Ovary (tissue), 9 donors: ENCODE measurements around the gene KNCN. TPM values are rescaled to one million over a fixed set of nuclear protein-coding genes. Genes with fewer than 3 reads are reported as not detected.

Experiments used
- DNase-seq, 5 donors: peaks; one replicate each; pipeline ENCODE4 v3.0.0-alpha.2; 2019 to 2020
- H3K27ac ChIP-seq, 2 donors: fragments of 200-600 bp; one replicate each; pipeline versions ENCODE4 v1.5.1 to v1.8.0; 2019 to 2022
- H3K27me3 ChIP-seq: fragments of 200-600 bp; one replicate; pipeline ENCODE4 v1.8.0; 2022
- H3K36me3 ChIP-seq: fragments of 200-600 bp; sonication (generic); one replicate; pipeline ENCODE4 v1.5.1; 2019
- H3K4me1 ChIP-seq: one replicate; pipeline ENCODE4 v1.8.1; 2013; ENCODE audit warnings: mild to moderate bottlenecking, moderate library complexity; ENCODE audit not compliant: insufficient read depth
- H3K4me3 ChIP-seq: fragments of 200-600 bp; sonication (generic); one replicate; pipeline ENCODE4 v1.5.1; 2017
- H3K9me3 ChIP-seq, 2 donors: fragments of 200-600 bp in 1 of 2; sonication (generic) in 1 of 2; one replicate each; pipeline versions ENCODE4 v1.5.1 to v1.8.1; 2013 to 2019; ENCODE audit warnings: mild to moderate bottlenecking in 1 of 2, moderate library complexity in 1 of 2
- EP300 ChIP-seq: sonication (generic); formaldehyde crosslinking; IDR thresholded peaks from one replicate; pipeline ENCODE4 v1.6.1; 2017; ENCODE audit warnings: antibody characterized with exemption
- POLR2A ChIP-seq: fragments of 450-650 bp; IDR thresholded peaks from one replicate; pipeline ENCODE4 v1.6.1; 2017; ENCODE audit warnings: antibody characterized with exemption, mild to moderate bottlenecking, moderate library complexity
- WGBS, 3 donors: extraction: QIAGEN DNeasy Blood & Tissue Kit in 1 of 3; methylation state at CpG; one replicate each; pipeline versions ENCODE4 v1.1.5 to v1.1.7; 2013 to 2017; 5-methylcytosine and 5-hydroxymethylcytosine counted together
- intact Hi-C, 4 donors: fragments of 100-400 bp; cut with DNase I; formaldehyde crosslinking; loops; one replicate each; pipeline versions ENCODE4 v1.11.0 to v1.15.1; 2022 to 2023
- polyA plus RNA-seq, 2 donors: library from polyadenylated mRNA; stranded (reverse); fragments of 200-250 nt in 1 of 2; fragments of 350-450 nt in 1 of 2; fragmentation: Illumina TruSeq in 1 of 2; extraction: RNeasy Lipid Tissue Mini Kit (QIAGEN cat#74804) in 1 of 2; gene quantifications; one replicate each; pipeline ENCODE4 v1.2.3, GENCODE V29; 2013 to 2014
- total RNA-seq, 7 donors: library from RNA; depleted of rRNA in 2 of 7; stranded (reverse); fragments of >200 nt in 2 of 7; fragmentation: NEBNext Ultra II Directional in 3 of 7; extraction: Animal tissue kit (Norgen Biotek cat#: 25700) in 3 of 7; gene quantifications; one replicate each; pipeline versions ENCODE4 v1.1.0 to v1.2.4, GENCODE V29; 2016 to 2023
- TF ChIP-seq, protein P1 (sequence below), 3 donors: fragments of 450-650 bp in 2 of 3; fragments of 200-600 bp in 1 of 3; IDR thresholded peaks; one replicate each; pipeline versions ENCODE4 v1.5.1 to v1.8.0; 2016 to 2022; ENCODE audit warnings: antibody characterized with exemption in 3 of 3, mild to moderate bottlenecking in 1 of 3
- donor health status: DM: no; HTN: no; CAD: no; lungs with moderate emphysema.
- donor health status: DM: no; HTN: no; CAD: no.
- donor health status: Bipolar disorder and iron deficiency.
- donor health status: DM: yes; HTN: yes; CAD: no.
- donor health status: DM: no; HTN: no; CAD: no.
- donor health status: DM: yes; HTN: yes; CAD: no.

The KNCN gene
- total and polyA plus RNA-seq, 9 donors, result 0.08 TPM; not detected in 8

DNA sequence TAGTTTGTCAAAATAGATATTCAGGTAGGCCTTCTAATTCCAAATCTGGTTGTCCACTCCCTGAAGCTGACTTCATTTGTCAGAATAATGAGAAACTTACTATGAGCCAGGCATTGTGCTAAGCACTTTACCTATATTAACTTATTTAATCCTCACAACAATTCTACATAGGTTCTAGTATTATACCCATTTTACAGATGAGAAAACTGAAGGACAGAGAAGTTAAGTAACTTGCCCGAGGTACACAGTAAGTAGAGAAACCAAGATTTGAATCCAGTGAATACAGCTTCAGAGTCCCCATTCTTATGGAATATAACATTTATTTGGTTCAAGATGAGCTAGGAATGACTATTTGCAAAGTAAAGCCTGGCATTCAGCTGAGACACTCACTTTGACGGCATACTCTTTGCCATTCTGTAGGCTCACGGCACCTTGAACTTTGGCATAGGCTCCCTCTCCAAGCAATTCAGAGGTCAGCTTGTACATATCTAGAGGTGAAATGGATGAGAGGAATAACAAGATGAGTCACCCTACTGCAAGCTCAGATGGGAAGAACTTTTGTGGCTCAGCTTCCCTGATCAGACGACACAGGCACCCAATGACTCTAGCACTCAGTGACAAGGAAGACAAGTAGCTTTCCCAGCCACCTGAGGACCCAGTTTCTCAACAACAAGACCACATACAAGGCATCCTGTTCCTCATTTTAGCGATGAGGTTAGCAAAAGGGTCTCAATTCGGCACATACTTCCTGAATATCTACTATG, 28.9 kb upstream of the KNCN start:
- no peak for DNase-seq
- TF ChIP-seq, protein P1, sequence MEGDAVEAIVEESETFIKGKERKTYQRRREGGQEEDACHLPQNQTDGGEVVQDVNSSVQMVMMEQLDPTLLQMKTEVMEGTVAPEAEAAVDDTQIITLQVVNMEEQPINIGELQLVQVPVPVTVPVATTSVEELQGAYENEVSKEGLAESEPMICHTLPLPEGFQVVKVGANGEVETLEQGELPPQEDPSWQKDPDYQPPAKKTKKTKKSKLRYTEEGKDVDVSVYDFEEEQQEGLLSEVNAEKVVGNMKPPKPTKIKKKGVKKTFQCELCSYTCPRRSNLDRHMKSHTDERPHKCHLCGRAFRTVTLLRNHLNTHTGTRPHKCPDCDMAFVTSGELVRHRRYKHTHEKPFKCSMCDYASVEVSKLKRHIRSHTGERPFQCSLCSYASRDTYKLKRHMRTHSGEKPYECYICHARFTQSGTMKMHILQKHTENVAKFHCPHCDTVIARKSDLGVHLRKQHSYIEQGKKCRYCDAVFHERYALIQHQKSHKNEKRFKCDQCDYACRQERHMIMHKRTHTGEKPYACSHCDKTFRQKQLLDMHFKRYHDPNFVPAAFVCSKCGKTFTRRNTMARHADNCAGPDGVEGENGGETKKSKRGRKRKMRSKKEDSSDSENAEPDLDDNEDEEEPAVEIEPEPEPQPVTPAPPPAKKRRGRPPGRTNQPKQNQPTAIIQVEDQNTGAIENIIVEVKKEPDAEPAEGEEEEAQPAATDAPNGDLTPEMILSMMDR (IDR thresholded peaks at IDR 0.05), result no peak
- TF ChIP-seq POLR2A (no peak), EP300 (no peak)
- Histone ChIP-seq H3K36me3 (no peaks in the 10 kb centered on the region), H3K9me3 (no peaks in the 10 kb centered on the region), H3K4me3 (no peak overlapping the region), H3K27ac (no peak overlapping the region), H3K27me3 (no peaks in the 10 kb centered on the region), H3K4me1 (no peaks in the 10 kb centered on the region)
- intact Hi-C loops, result no loop called here
- 91 to 97% (median 94%) methylated on average over 6 of the region's 6 CpGs for WGBS, 3 donors

DNA sequence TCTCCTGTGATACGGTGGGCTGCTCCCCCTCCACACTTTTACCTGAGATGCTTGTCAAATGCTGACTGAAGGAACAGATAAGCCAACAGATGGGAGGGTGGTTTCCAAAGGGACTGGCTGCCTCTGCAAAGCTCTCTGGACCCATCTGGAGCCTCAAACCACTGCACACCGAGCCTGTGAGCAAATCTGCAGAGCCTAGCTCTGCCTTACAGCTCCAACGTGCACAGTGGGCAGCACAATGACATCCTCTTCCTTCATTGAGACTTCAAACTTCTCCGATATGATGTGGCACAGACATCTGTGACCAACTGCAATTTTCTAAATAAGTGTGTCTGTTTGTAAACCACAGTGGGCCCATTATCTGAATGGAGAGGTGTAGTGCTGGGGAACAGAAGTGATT, 26.2 kb upstream of the KNCN start:
- H3K4me3 ChIP-seq, result no peak overlapping the region
- intact Hi-C loops, result no loop called here
- no peaks in the 10 kb centered on the region for H3K27me3 ChIP-seq
- 86 to 93% (median 91%) methylated on average over 4 of the region's 4 CpGs for WGBS, 3 donors
- no peak overlapping the region for H3K27ac ChIP-seq
- H3K9me3 ChIP-seq, result no peaks in the 10 kb centered on the region
- no peak for DNase-seq
- no peaks in the 10 kb centered on the region for H3K4me1 ChIP-seq
- TF ChIP-seq, protein P1 (IDR thresholded peaks at IDR 0.05), result no peak
- TF ChIP-seq EP300 (no peak), POLR2A (no peak)
- H3K36me3 ChIP-seq, result no peaks in the 10 kb centered on the region

DNA sequence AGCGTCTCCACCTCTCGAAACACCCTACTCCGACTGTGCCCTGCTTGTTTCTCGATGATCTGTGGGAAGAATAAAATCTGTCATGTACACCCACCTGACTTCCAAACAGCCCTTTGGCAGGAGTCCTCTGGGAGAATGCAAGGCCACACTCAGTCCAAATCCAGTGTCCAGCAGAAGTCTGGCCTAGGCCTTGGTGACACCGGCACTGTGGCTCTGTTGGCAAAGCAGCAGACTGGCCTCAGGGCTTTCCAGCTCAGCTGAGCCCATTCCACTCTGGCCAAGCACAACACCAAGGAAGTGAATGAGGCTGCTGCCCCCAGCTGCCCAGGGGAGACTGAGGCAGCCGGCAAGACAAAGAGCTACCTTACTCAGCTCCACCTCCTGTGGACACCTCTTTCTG, 25.1 kb upstream of the KNCN start:
- 79 to 95% (median 94%) methylated on average over 6 of the region's 6 CpGs for WGBS, 3 donors
- TF ChIP-seq, protein P1 (IDR thresholded peaks at IDR 0.05), result no peak
- no peak for TF ChIP-seq POLR2A
- no peak for TF ChIP-seq EP300
- no peak overlapping the region for H3K27ac ChIP-seq
- no peak overlapping the region for H3K4me3 ChIP-seq
- DNase-seq, result no peak
- no peaks in the 10 kb centered on the region for H3K9me3 ChIP-seq
- H3K27me3 ChIP-seq, result no peaks in the 10 kb centered on the region
- no peaks in the 10 kb centered on the region for H3K4me1 ChIP-seq
- H3K36me3 ChIP-seq, result no peaks in the 10 kb centered on the region
- intact Hi-C loops, result no loop called here

DNA sequence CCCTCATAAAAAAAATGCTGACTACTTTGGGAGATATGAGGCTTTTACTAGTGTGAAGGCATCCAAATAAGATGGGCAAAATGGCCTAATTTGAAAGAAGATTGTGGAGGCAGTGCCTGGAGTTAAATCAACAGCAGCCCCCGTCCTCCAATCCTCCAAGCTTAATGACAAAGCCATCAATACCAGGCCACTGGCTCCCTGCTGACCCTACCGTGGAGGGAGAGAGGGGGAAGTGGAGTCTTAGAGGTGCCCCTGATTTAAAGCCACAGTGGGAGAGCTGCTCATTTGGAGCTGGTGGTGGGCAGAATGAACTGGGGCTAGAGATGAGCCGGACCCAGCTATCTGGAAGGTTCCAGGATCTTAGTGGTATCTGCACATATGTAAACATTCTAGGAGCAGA, 24.3 kb upstream of the KNCN start:
- H3K4me1 ChIP-seq, result no peaks in the 10 kb centered on the region
- no peaks in the 10 kb centered on the region for H3K9me3 ChIP-seq
- no peaks in the 10 kb centered on the region for H3K27me3 ChIP-seq
- TF ChIP-seq, protein P1 (IDR thresholded peaks at IDR 0.05), result no peak
- TF ChIP-seq EP300, result no peak
- no peak for TF ChIP-seq POLR2A
- no peaks in the 10 kb centered on the region for H3K36me3 ChIP-seq
- intact Hi-C loops, result no loop called here
- no peak overlapping the region for H3K4me3 ChIP-seq
- 70 to 71% (median 71%) methylated on average over 3 of the region's 3 CpGs for WGBS, 3 donors
- no peak for DNase-seq
- H3K27ac ChIP-seq, result no peak overlapping the region
